Hepatocyte (in vitro differentiated cells): ENCODE results near the gene FLT4. TPM values are rescaled to one million over a fixed set of nuclear protein-coding genes. Genes with fewer than 3 reads are reported as not detected.
A peak's percentile ranks its signal among the peaks of the same experiment; 100 is the strongest.

Source experiments
- DNase-seq: peaks from one replicate; pipeline ENCODE4 v3.0.0-alpha.2; 2016; ENCODE audit warnings: low spot score
- H2AFZ ChIP-seq: fragments of 200-600 bp; sonication (generic); 2 replicates; pipeline ENCODE4 v1.6.0; 2016; ENCODE audit warnings: antibody characterized with exemption, mild to moderate bottlenecking
- H3K27ac ChIP-seq: fragments of 200-600 bp; sonication (generic); 2 replicates; pipeline ENCODE4 v1.5.1; 2016; ENCODE audit warnings: mild to moderate bottlenecking
- H3K27me3 ChIP-seq: fragments of 200-600 bp; sonication (generic); 2 replicates; pipeline ENCODE4 v1.6.1; 2016
- H3K36me3 ChIP-seq: fragments of 200-600 bp; sonication (generic); replicated peaks from 2 replicates; pipeline ENCODE4 v1.5.1; 2016; ENCODE audit warnings: low read depth; ENCODE audit not compliant: insufficient read depth
- H3K4me1 ChIP-seq: fragments of 200-600 bp; sonication (generic); 2 replicates; pipeline ENCODE4 v1.5.1; 2016; ENCODE audit warnings: mild to moderate bottlenecking, moderate library complexity; ENCODE audit not compliant: insufficient read depth
- H3K4me2 ChIP-seq: fragments of 200-600 bp; sonication (generic); 2 replicates; pipeline ENCODE4 v1.6.0; 2016
- H3K4me3 ChIP-seq: fragments of 200-600 bp; sonication (generic); 2 replicates; pipeline ENCODE4 v1.5.1; 2016; ENCODE audit warnings: mild to moderate bottlenecking
- H3K79me2 ChIP-seq: fragments of 200-600 bp; sonication (generic); 2 replicates; pipeline ENCODE4 v1.6.0; 2017; ENCODE audit warnings: mild to moderate bottlenecking
- H3K9me2 ChIP-seq: fragments of 200-600 bp; sonication (generic); replicated peaks from 2 replicates; pipeline ENCODE4 v1.6.0; 2017; ENCODE audit warnings: mild to moderate bottlenecking; ENCODE audit not compliant: insufficient read depth
- H3K9me3 ChIP-seq: fragments of 200-600 bp; sonication (generic); 2 replicates; pipeline ENCODE4 v1.5.1; 2016; ENCODE audit warnings: low read depth, mild to moderate bottlenecking
- H4K20me1 ChIP-seq: fragments of 200-600 bp; sonication (generic); 2 replicates; pipeline ENCODE4 v1.6.0; 2016; ENCODE audit warnings: mild to moderate bottlenecking; ENCODE audit not compliant: insufficient read depth, poor library complexity, severe bottlenecking
- EZH2 ChIP-seq: fragments of 200-600 bp; sonication (generic); IDR thresholded peaks from 2 replicates; pipeline ENCODE4 v1.6.1; 2016; ENCODE audit warnings: antibody characterized with exemption, mild to moderate bottlenecking, borderline replicate concordance
- EZH2phosphoT487 ChIP-seq: fragments of 200-600 bp; sonication (generic); IDR thresholded peaks from one replicate; pipeline ENCODE4 v1.6.1; 2018; ENCODE audit warnings: antibody characterized with exemption, mild to moderate bottlenecking, low read depth, moderate library complexity; ENCODE audit not compliant: unreplicated experiment, severe bottlenecking
- WGBS: methylation state at CpG from one replicate; pipeline ENCODE4 v1.1.6; 2016; ENCODE audit warnings: low lambda C conversion rate; ENCODE audit errors: missing lambda C conversion rate; 5-methylcytosine and 5-hydroxymethylcytosine counted together
- polyA plus RNA-seq: library from polyadenylated mRNA; unstranded; fragments of >200 nt; fragmentation: Nextera tagmentation; extraction: Ambion mirVana; gene quantifications from 2 replicates; pipeline ENCODE4 v1.2.1, GENCODE V29; 2016
- total RNA-seq: library from RNA; depleted of rRNA; stranded (reverse); fragments of >200 nt; gene quantifications from 2 replicates; pipeline ENCODE4 v1.2.3, GENCODE V29; 2014
- TF ChIP-seq, protein P1 (sequence below): fragments of 200-600 bp; sonication (generic); IDR thresholded peaks from 2 replicates; pipeline ENCODE4 v1.5.1; 2016; ENCODE audit warnings: antibody characterized with exemption, mild to moderate bottlenecking; ENCODE audit not compliant: poor library complexity

FLT4 gene
- total and polyA plus RNA-seq, 2 experiments from 2014 or later = 0.83 to 0.90 TPM

GRCh38 chr5:180646963-180647305, 2.5 kb downstream of the FLT4 start:
- TF ChIP-seq EZH2 (no peak), EZH2phosphoT487 (no peak)
- TF ChIP-seq, protein P1, sequence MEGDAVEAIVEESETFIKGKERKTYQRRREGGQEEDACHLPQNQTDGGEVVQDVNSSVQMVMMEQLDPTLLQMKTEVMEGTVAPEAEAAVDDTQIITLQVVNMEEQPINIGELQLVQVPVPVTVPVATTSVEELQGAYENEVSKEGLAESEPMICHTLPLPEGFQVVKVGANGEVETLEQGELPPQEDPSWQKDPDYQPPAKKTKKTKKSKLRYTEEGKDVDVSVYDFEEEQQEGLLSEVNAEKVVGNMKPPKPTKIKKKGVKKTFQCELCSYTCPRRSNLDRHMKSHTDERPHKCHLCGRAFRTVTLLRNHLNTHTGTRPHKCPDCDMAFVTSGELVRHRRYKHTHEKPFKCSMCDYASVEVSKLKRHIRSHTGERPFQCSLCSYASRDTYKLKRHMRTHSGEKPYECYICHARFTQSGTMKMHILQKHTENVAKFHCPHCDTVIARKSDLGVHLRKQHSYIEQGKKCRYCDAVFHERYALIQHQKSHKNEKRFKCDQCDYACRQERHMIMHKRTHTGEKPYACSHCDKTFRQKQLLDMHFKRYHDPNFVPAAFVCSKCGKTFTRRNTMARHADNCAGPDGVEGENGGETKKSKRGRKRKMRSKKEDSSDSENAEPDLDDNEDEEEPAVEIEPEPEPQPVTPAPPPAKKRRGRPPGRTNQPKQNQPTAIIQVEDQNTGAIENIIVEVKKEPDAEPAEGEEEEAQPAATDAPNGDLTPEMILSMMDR = no peak
- no peak for DNase-seq
- Histone ChIP-seq H3K4me3 (no peak overlapping the region), H3K27me3 (peaks cover 63% of the 10 kb centered on the region), H3K27ac (no peak overlapping the region), H3K79me2 (no peaks in the 10 kb centered on the region), H3K36me3 (no peaks in the 10 kb centered on the region), H3K9me3 (no peaks in the 10 kb centered on the region), H3K9me2 (no peaks in the 10 kb centered on the region), H2AFZ (no peak overlapping the region), H4K20me1 (no peaks in the 10 kb centered on the region), H3K4me1 (peaks cover 5% of the 10 kb centered on the region), H3K4me2 (no peak overlapping the region)
- 89% methylated on average over 1 of the region's 1 CpG for WGBS

DNA sequence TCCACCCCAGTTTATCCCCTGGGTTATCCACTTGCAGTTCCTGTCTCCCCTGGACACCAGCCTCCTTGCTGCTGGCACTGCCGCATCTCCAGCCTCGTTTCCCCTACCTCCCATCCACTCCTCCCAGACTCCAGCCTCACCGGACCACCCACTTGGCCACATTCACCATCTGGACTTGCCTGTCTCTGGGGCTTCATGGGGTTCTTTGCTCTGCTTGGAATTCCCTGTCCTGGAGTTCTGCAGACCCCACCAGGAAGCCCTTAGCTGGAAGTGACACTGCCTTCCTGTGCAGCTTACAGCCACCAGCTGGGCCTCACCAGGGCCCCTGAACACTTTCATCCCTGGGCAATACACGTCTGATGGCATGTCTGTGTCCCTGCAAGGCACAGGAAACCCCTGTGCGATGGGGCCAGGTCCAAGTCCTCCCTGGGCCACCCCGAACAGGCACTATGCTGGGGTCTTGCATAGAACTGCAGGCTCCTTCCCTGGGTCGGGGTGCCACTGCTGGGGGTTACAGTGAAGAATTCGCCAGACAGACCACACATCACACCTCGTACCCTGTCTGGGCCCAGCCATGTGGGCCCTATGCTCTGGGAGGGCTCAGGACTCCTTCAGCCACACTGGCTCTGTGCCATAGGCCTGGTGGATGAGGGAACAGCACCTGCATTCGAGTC, 3.0 kb downstream of the FLT4 start:
- Histone ChIP-seq H4K20me1 (no peaks in the 10 kb centered on the region), H3K27me3 (peaks cover 57% of the 10 kb centered on the region), H3K4me3 (no peak overlapping the region), H3K4me1 (peaks cover 5% of the 10 kb centered on the region), H3K9me3 (no peaks in the 10 kb centered on the region), H3K36me3 (no peaks in the 10 kb centered on the region), H2AFZ (no peak overlapping the region), H3K79me2 (no peaks in the 10 kb centered on the region), H3K27ac (no peak overlapping the region), H3K9me2 (no peaks in the 10 kb centered on the region), H3K4me2 (no peak overlapping the region)
- no peak for TF ChIP-seq EZH2
- TF ChIP-seq EZH2phosphoT487 = no peak
- WGBS = 74% methylated on average over 10 of the region's 10 CpGs
- DNase-seq = peak; percentile 3

DNA sequence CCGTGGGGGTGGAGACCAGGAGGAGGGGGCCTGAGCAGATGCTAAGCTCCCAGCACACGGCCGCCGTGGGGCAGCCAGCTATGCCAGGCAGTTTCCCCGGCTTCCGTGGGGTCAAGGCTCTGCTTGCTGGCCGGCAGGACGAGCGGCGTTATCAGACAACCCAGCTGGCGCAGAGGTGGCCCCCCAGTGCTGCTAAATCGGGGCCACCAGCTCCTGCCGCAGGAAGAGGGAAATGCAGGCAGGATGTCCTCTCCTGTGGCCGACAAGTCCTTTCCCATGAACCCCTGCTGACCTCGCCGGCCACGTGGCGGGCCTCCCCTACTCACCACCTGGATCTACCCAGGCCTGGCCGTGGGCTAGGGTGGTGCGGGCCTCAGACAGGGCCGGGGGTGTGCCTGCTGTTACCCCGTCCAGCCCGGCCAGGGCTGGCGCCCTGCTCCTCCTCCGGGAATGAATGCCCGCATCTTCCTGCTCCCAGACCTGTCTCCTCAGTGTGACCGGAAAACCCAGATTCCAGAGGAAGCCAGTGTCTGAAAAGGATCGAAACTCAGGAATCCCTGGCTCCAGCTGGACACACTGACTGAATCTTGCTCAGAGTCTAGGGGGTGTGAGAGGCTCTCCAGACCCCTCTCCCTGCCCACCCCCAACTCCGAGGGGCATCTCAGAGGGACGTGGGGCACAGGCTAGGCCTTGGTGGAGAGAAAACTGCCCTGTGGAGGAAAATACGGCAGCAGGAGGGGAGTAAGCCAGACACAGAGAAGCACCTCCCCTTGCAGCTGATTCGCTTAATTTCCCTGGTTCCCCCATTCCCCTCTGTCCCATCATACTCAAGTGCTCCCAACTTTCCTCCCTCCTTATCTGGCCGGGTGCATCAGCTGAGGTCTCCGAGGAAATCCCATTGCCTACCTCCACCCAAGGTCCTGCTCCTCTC, 3.9 kb downstream of the FLT4 start:
- Histone ChIP-seq H3K4me2 (no peak overlapping the region), H3K9me3 (no peaks in the 10 kb centered on the region), H3K9me2 (no peaks in the 10 kb centered on the region), H4K20me1 (no peaks in the 10 kb centered on the region), H2AFZ (no peak overlapping the region), H3K79me2 (no peaks in the 10 kb centered on the region), H3K27ac (no peak overlapping the region), H3K4me3 (no peak overlapping the region), H3K4me1 (peaks cover 5% of the 10 kb centered on the region), H3K36me3 (no peaks in the 10 kb centered on the region), H3K27me3 (peaks cover 49% of the 10 kb centered on the region)
- peak; percentile 3 for DNase-seq
- WGBS = 87% methylated on average over 34 of the region's 34 CpGs
- no peak for TF ChIP-seq EZH2phosphoT487
- no peak for TF ChIP-seq EZH2

GRCh38 chr5:180644825-180645273, 4.6 kb downstream of the FLT4 start:
- H3K27ac ChIP-seq = no peak overlapping the region
- H2AFZ ChIP-seq = no peak overlapping the region
- H3K9me3 ChIP-seq = no peaks in the 10 kb centered on the region
- no peak overlapping the region for H3K4me3 ChIP-seq
- DNase-seq = peak; percentile 2
- TF ChIP-seq EZH2phosphoT487 (no peak), EZH2 (no peak)
- TF ChIP-seq, protein P1 = no peak
- no peak overlapping the region for H3K4me2 ChIP-seq
- H3K4me1 ChIP-seq = peaks cover under 1% of the 10 kb centered on the region
- no peaks in the 10 kb centered on the region for H3K9me2 ChIP-seq
- H3K27me3 ChIP-seq = peaks cover 42% of the 10 kb centered on the region
- no peaks in the 10 kb centered on the region for H3K36me3 ChIP-seq
- no peaks in the 10 kb centered on the region for H4K20me1 ChIP-seq
- 92% methylated on average over 14 of the region's 14 CpGs for WGBS
- no peaks in the 10 kb centered on the region for H3K79me2 ChIP-seq
